ENCODE results near the gene WWOX. TPM values are rescaled to one million over a fixed set of nuclear protein-coding genes. Genes with fewer than 3 reads are reported as not detected.
"Not testable (repeated sequence)": the region's sequence is repeated elsewhere in the genome, so short reads cannot be mapped to it uniquely, and the experiment has no call there.

Gene WWOX
- total and polyA plus RNA-seq, 2 experiments from 2014 or later = 22.1 to 123 TPM

- no peak for DNase-seq (ENCODE audit: low read depth in 1 of 2, low spot score in 1 of 2)
- Histone ChIP-seq H3K4me1 (ENCODE audit: low read depth) (no peaks in the 10 kb centered on the region), H3K27me3 (no peaks in the 10 kb centered on the region), H3K9me3 (ENCODE audit: low read depth) (no peaks in the 10 kb centered on the region), H3K27ac (no peak overlapping the region), H3K4me3 (no peak overlapping the region), H3K36me3 (no peaks in the 10 kb centered on the region)
- TF ChIP-seq CTCF (IDR thresholded peaks at IDR 0.05; ENCODE audit: low read depth, low read length) = no peak
Observed at GRCh38 chr16:78597809-78598570, 498.5 kb downstream of the WWOX start.

- TF ChIP-seq CTCF (IDR thresholded peaks at IDR 0.05; ENCODE audit: low read depth, low read length) = no peak
Observed at GRCh38 chr16:78599271-78599670, 499.8 kb downstream of the WWOX start.

GRCh38 chr16:78604423-78605062 is 505.1 kb downstream of the WWOX start:
- DNase-seq (ENCODE audit: low read depth in 1 of 2, low spot score in 1 of 2); H3K27ac ChIP-seq; H3K4me3 ChIP-seq; H3K27me3 ChIP-seq; H3K36me3 ChIP-seq; H3K9me3 ChIP-seq (ENCODE audit: low read depth): not testable (repeated sequence)
- H3K4me1 ChIP-seq (ENCODE audit: low read depth) = peaks cover 26% of the 10 kb centered on the region

More at GRCh38 chr16:78599271-78599670, 499.8 kb downstream of the WWOX start:
- H3K27ac ChIP-seq = no peak overlapping the region
- no peaks in the 10 kb centered on the region for H3K9me3 ChIP-seq (ENCODE audit: low read depth)
- no peaks in the 10 kb centered on the region for H3K4me1 ChIP-seq (ENCODE audit: low read depth)
- no peak for DNase-seq (ENCODE audit: low read depth in 1 of 2, low spot score in 1 of 2)
- no peaks in the 10 kb centered on the region for H3K27me3 ChIP-seq
- H3K4me3 ChIP-seq = no peak overlapping the region
- H3K36me3 ChIP-seq = no peaks in the 10 kb centered on the region

GRCh38 chr16:78605548-78606101 is 506.2 kb downstream of the WWOX start:
- no peaks in the 10 kb centered on the region for H3K27me3 ChIP-seq
- H3K4me1 ChIP-seq (ENCODE audit: low read depth) = peaks cover 29% of the 10 kb centered on the region
- H3K4me3 ChIP-seq = no peak overlapping the region
- no peaks in the 10 kb centered on the region for H3K36me3 ChIP-seq
- H3K9me3 ChIP-seq (ENCODE audit: low read depth) = no peaks in the 10 kb centered on the region
- no peak for DNase-seq (ENCODE audit: low read depth in 1 of 2, low spot score in 1 of 2)
- H3K27ac ChIP-seq = no peak overlapping the region
- no peak for TF ChIP-seq CTCF (IDR thresholded peaks at IDR 0.05; ENCODE audit: low read depth, low read length)

GRCh38 chr16:78606545-78606944 is 507.1 kb downstream of the WWOX start:
- Histone ChIP-seq H3K27me3 (no peaks in the 10 kb centered on the region), H3K27ac (no peak overlapping the region), H3K4me3 (no peak overlapping the region), H3K4me1 (ENCODE audit: low read depth) (peaks cover 29% of the 10 kb centered on the region), H3K36me3 (no peaks in the 10 kb centered on the region), H3K9me3 (ENCODE audit: low read depth) (no peaks in the 10 kb centered on the region)
- DNase-seq (ENCODE audit: low read depth in 1 of 2, low spot score in 1 of 2) = no peak
- TF ChIP-seq CTCF (IDR thresholded peaks at IDR 0.05; ENCODE audit: low read depth, low read length) = no peak

- no peak for TF ChIP-seq CTCF (IDR thresholded peaks at IDR 0.05; ENCODE audit: low read depth, low read length)
- Histone ChIP-seq H3K4me3 (no peak overlapping the region), H3K27ac (no peak overlapping the region)
Observed at GRCh38 chr16:78607022-78607421, 507.6 kb downstream of the WWOX start.

More at GRCh38 chr16:78607022-78607421, 507.6 kb downstream of the WWOX start:
- H3K27me3 ChIP-seq = no peaks in the 10 kb centered on the region
- no peaks in the 10 kb centered on the region for H3K36me3 ChIP-seq
- H3K9me3 ChIP-seq (ENCODE audit: low read depth) = no peaks in the 10 kb centered on the region
- DNase-seq (ENCODE audit: low read depth in 1 of 2, low spot score in 1 of 2) = no peak
- peaks cover 29% of the 10 kb centered on the region for H3K4me1 ChIP-seq (ENCODE audit: low read depth)
